Nucleus accumbens (tissue), 56 donors: ENCODE results near the gene EMILIN2.

Source experiments
- DNase-seq, 56 donors: peaks; one replicate each; lab custom pipeline; 2025; lab: John Stamatoyannopoulos, UW

Gene EMILIN2

DNA sequence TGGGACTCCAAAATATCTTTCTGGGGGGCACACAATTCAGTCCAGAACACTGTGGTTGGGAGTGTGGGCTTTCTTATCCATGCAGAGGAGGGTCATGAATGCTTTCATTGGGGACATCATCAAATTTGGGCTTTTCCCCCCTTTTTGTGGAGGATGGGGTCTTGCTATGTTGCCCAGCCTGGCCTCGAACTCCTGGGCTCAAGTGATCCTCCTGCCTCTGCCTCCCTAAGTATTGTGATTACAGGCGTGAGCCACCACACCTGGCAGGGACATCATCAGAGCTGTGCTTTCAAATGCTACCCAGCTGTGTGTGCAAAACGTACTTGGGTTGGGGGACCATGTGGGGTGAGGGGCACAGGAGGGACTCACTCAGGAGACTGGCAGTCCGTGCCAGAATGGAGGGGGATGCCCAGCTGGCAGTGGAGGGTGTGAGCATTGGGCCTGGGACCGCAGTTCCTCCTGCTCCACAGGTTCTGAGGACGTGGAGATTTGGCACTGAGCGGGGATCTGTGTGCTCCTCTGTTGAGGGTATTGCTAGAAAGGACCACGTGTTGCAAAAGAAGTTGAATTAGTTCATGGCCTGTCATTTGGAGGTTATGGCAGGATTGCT, 24.4 kb downstream of the EMILIN2 start:
- DNase-seq, result no peak

GRCh38 chr18:2872095-2872494, 25.3 kb downstream of the EMILIN2 start:
- DNase-seq, result no peak

DNA sequence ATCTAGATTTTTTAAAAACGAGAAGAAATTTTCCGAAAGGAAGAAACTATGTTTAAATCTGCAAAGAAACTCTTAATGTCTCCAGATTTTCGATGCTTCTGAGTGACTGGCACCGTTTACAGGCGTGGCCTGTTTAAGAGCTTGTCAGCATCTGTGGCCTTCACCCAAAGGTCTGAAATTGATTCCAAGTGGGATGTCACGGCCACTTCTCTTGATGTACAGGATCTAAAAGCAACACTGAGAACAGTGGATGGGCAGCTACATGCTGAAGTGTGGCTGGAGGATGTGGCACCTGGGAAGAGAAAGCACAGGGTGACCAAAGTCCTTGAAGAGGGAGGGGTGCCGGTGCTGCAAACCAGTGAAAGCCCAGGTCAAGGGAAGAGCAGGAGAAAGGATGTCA, 28.0 kb downstream of the EMILIN2 start:
- DNase-seq, result no peak

- DNase-seq, result no peak
Measured at GRCh38 chr18:2878656-2879330, 32.0 kb downstream of the EMILIN2 start.

DNA sequence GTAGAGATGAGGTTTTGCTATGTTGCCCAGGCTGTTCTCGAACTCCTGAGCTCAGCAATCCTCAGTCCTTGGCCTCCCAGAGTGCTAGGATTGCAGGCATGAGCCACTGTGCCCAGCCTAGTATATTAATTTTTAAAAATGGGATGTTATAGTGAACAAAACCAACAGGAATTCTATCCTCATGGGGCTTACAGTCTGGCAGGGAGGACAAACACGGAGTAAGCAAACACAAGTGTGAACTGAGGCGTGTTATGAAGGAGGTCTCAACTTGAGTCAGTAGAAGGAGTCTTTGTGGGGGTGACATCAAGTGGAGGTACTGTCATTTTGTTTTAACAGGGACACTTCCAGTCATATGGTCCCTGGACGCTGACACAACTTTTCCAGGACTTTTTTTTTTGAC, 33.1 kb downstream of the EMILIN2 start:
- DNase-seq, result no peak

GRCh38 chr18:2880473-2880872, 33.7 kb downstream of the EMILIN2 start:
- DNase-seq, result no peak

DNA sequence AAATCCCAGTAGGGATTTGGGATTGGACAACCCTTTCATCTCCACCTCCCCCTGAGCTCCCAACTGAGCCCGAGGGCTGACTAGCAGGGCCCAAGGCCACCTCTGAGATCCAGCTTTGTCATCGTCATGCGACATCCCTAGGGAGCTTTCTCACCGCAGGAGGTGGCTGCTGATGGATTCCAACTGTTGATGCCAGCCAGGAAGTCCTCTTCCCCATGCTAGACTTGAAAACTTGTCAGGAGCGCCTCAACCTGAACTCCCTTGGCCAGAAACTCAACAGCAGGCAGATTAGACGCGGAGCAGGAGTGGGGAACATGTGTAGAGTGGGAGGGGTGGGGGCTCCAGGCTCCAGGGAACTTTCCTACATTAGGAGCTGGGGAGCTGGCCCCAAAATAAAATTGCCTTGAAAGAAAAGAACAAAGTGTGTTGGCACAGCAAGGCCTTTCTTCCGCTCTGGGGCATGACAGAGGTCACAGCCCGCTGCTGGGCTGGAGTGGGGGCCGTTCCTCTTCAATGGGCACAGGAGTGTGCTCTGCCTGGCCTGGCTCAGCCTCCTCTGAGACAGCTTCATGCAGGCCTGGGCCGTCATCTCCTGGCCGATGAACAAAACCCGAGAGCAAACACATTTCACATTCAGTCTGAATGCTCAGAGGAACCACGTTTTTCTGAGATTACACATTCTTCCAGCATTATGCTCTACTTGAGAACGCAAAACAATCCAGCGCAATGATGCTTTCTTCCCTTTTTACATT, 34.5 kb downstream of the EMILIN2 start:
- no peak for DNase-seq

DNA sequence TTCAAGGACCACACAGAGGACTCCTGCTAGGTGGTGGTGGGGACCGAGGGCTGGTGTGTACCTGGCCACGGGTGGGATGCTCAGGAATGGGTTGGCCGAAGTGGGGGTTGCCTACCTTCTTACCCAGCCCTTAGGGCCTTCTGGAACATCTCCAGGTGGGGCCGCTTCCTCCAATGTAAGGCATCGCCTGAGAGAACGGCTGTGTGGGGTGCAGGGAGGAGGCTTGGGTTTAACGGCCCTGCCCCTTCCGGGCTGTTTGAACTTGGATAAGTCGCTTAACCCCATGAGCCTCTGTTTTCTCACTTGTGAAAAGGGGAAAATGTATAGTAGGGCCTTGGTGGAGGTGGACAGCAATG, 35.0 kb downstream of the EMILIN2 start:
- DNase-seq, result no peak

- no peak for DNase-seq
Measured at GRCh38 chr18:2882201-2882600, 35.4 kb downstream of the EMILIN2 start.

DNA sequence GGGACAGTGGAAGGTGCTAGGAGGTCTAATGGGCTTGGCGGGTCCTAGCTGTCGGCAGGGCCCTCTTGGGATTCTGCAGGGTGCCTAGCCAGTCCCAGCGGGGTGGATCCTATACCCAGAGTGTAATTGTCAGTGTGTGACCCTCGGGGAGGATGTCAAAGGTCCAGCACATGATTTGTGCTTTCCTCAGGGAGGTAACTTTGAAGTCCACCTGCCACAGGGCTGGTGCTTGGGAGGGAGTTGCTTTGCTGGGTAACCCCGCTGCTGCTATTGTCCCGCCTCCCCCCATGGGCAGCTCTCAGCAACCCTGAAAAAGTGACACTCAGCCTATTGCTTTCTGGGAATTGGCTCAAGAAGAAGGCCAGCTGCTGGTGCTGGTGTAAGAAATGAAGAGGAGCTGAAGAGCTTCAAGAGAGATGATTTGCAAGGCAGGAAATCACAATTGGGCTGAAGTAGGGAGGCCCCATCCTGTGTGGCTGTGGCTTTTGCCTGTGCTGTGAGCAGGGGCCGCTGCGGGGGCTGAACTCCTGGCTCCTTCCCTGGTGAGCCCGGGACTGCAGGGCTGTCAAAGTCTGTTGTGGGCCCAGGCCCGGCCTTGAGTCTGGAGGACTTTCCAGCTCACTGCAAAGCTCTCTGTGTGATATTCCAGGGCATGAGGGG, 36.4 kb downstream of the EMILIN2 start:
- no peak for DNase-seq

GRCh38 chr18:2884706-2885285, 38.0 kb downstream of the EMILIN2 start:
- DNase-seq, result no peak

GRCh38 chr18:2887470-2887869, 40.7 kb downstream of the EMILIN2 start:
- DNase-seq, result no peak

- DNase-seq, result no peak
Measured at GRCh38 chr18:2889761-2890192, 43.0 kb downstream of the EMILIN2 start.

- no peak for DNase-seq
Measured at GRCh38 chr18:2890606-2891005, 43.8 kb downstream of the EMILIN2 start.

GRCh38 chr18:2891526-2892431, 45.0 kb downstream of the EMILIN2 start:
- DNase-seq, result no peak

DNA sequence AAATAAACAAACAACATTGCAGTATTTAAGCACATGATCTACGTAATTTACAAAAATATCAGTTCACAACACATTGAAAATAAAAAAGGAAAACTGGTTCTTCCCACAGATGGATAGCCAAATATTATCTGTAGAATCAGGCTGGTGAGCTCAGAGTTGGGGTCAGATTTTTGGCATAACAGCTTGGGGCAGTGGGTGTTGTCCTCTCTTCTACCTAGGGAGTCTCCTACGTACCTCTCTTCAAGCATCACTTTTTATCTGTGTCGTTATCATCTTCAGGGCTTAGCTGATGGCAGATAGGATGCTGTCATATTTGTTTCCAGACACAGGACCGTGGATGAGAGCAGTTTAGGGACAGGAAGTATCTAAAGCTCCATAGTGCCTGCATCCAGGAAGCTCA, 46.2 kb downstream of the EMILIN2 start:
- no peak for DNase-seq

DNA sequence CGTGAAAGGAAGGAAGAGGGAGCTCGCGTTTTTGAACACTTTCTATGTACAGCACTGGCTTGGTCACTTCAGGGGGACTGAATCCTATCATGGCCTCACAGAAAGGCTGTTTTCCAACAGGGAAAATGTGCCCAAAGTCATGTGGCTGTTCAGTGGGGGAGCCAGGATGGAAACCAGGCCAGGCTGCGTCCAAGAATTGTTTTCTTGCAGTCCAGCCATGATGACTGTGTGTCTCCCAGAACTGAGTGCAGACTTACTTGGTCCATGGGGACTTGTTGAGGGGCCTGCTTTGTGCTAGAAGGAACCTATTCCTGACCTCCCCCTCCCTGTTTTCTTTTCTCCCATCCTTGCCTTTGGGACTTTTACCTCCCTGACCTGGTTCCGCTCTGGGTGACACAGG, 46.9 kb downstream of the EMILIN2 start:
- DNase-seq, result no peak

- DNase-seq, result no peak
Measured at GRCh38 chr18:2894131-2894840, 47.5 kb downstream of the EMILIN2 start.

DNA sequence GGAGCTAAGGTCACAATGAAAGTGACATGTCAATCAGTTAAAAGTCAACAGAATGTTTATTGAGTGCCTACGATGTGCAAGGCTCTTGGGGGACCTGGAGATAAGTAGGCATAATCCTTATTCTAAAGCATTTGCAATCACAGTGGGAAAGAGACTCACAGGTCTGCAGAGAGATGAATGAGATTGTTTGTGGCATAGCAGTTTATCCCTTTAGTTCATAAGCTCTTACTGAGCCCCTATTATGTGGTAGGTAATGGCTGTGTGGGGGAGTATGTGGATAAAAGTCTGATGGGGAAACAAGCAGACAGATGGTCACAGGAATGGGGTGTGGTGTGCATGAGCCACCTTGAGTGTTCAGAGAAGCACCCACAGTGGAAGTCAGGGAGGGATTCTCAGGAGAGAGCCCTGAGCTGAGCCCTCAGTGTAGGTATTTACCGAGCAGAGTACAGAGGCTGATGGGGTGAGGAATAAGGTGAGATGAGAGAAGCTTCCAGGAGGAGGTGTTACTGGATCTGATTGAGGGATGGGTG, 48.1 kb downstream of the EMILIN2 start:
- no peak for DNase-seq
